Activated CD4-positive, alpha-beta T cell treated with anti-CD3 and anti-CD28 coated beads for 48 hours (primary cell): ENCODE results near the gene SCEL.
"Not testable (repeated sequence)": the region's sequence is repeated elsewhere in the genome, so short reads cannot be mapped to it uniquely, and the experiment has no call there.

Experiments
- DNase-seq: peaks from one replicate; pipeline ENCODE4 v3.0.0-alpha.2; 2020

Gene SCEL

GRCh38 chr13:77563111-77563510, 27.6 kb downstream of the SCEL start:
- no peak for DNase-seq

GRCh38 chr13:77565635-77566034, 30.1 kb downstream of the SCEL start:
- no peak for DNase-seq

GRCh38 chr13:77571956-77572355, 36.5 kb downstream of the SCEL start:
- DNase-seq: no peak

GRCh38 chr13:77574096-77574495, 38.6 kb downstream of the SCEL start:
- DNase-seq: no peak

- DNase-seq: no peak
Measured at GRCh38 chr13:77579959-77580358, 44.5 kb downstream of the SCEL start.

- DNase-seq: no peak
Measured at GRCh38 chr13:77580748-77581147, 45.2 kb downstream of the SCEL start.

GRCh38 chr13:77583581-77583980, 48.1 kb downstream of the SCEL start:
- DNase-seq: no peak

GRCh38 chr13:77584106-77584505, 48.6 kb downstream of the SCEL start:
- DNase-seq: no peak

GRCh38 chr13:77595166-77595810, 59.8 kb downstream of the SCEL start:
- no peak for DNase-seq

- DNase-seq: no peak
Measured at GRCh38 chr13:77596777-77597176, 61.3 kb downstream of the SCEL start.

GRCh38 chr13:77599351-77599750, 63.8 kb downstream of the SCEL start:
- DNase-seq: no peak

- DNase-seq: no peak
Measured at GRCh38 chr13:77600701-77601100, 65.2 kb downstream of the SCEL start.

- no peak for DNase-seq
Measured at GRCh38 chr13:77611068-77611467, 75.6 kb downstream of the SCEL start.

- no peak for DNase-seq
Measured at GRCh38 chr13:77616027-77616426, 80.5 kb downstream of the SCEL start.

- DNase-seq: no peak
Measured at GRCh38 chr13:77619655-77620054, 84.1 kb downstream of the SCEL start.

GRCh38 chr13:77620138-77620537, 84.6 kb downstream of the SCEL start:
- DNase-seq: no peak

GRCh38 chr13:77623806-77624205, 88.3 kb downstream of the SCEL start:
- DNase-seq: no peak

GRCh38 chr13:77628170-77628569, 92.7 kb downstream of the SCEL start:
- no peak for DNase-seq

GRCh38 chr13:77637588-77637987, 102.1 kb downstream of the SCEL start:
- DNase-seq: no peak

GRCh38 chr13:77650409-77650808, 114.9 kb downstream of the SCEL start:
- DNase-seq: no peak

GRCh38 chr13:77653301-77653700, 117.8 kb downstream of the SCEL start:
- DNase-seq: no peak

- DNase-seq: not testable (repeated sequence)
Measured at GRCh38 chr13:77660016-77660415, 124.5 kb downstream of the SCEL start.

- DNase-seq: no peak
Measured at GRCh38 chr13:77660841-77661250, 125.3 kb downstream of the SCEL start.

GRCh38 chr13:77662301-77662700, 126.8 kb downstream of the SCEL start:
- DNase-seq: not testable (repeated sequence)

GRCh38 chr13:77662831-77663230, 127.3 kb downstream of the SCEL start:
- not testable (repeated sequence) for DNase-seq
